ENCODE data around the gene MRGPRF. TPM values are rescaled to one million over a fixed set of nuclear protein-coding genes. Genes with fewer than 3 reads are reported as not detected.

MRGPRF gene
- polyA plus RNA-seq, 1 of the 3 experiments (the other 2 are of a cell fraction): 0.18 TPM

DNA sequence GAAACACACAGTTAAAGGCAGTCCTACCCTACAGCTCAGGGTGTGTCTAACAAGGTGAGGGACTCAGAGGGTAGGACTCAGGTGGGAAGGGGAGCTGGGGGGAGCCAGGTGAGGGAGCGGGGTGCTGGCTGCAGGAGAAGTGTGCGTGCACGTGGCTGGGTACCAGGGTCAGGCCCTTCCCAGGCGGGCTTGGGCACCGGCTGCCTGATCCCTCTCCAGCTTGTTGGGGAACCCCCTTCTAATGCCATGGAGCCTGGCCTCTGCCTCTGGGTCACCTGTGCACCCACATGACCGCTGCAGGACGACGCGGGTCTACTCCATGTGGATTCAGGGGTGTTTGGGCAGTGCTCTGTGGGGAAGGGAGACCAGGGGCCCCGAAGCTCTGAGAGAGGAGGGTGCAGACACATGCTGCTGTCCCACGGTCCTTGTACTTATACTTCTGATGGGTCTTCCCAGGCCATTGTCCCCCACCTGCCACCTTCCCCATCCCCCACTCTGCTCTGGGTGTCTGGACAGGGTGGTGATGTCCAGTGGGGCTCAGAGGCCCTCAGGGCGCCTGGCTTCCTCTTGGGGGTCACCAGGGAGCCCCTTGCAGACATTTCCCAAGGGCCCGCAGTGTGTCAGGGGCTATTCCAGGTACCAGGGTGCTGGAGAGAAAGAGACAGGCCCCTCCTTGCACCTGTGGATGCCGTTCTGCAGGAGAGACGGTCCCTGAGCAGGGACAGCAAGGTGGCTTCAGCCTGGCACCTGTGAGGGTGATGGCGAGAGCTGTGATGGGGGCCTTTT, 21.9 kb downstream of the MRGPRF start:
- no peak for TF ChIP-seq YY1 (IDR thresholded peaks at IDR 0.05; ENCODE audit: low read depth)
- TF ChIP-seq TAF1 (IDR thresholded peaks at IDR 0.05; ENCODE audit: borderline replicate concordance, low read depth, low read length): no peak
- no peak for TF ChIP-seq ELF1 (IDR thresholded peaks at IDR 0.05)
- no peak for TF ChIP-seq RAD21 (IDR thresholded peaks at IDR 0.05; ENCODE audit: low read length)
- TF ChIP-seq, protein P1, sequence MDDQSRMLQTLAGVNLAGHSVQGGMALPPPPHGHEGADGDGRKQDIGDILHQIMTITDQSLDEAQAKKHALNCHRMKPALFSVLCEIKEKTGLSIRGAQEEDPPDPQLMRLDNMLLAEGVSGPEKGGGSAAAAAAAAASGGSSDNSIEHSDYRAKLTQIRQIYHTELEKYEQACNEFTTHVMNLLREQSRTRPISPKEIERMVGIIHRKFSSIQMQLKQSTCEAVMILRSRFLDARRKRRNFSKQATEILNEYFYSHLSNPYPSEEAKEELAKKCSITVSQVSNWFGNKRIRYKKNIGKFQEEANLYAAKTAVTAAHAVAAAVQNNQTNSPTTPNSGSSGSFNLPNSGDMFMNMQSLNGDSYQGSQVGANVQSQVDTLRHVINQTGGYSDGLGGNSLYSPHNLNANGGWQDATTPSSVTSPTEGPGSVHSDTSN (IDR thresholded peaks at IDR 0.05): no peak
- TF ChIP-seq NFIC (IDR thresholded peaks at IDR 0.05; ENCODE audit: borderline replicate concordance): no peak
- no peak for TF ChIP-seq MXI1 (IDR thresholded peaks at IDR 0.05; ENCODE audit: low read depth, low read length)
- no peak for TF ChIP-seq NRF1 (IDR thresholded peaks at IDR 0.05; ENCODE audit: low read depth, low read length)
- Histone ChIP-seq H3K4me3 (ENCODE audit: low read depth in 2 of 2, low read length in 1 of 2) (no peak overlapping the region), H3K27ac (ENCODE audit: low read depth in 2 of 2, low read length in 1 of 2) (no peak overlapping the region), H3K9me2 (no peaks in the 10 kb centered on the region), H3K36me3 (replicated peaks in 1 of 2; ENCODE audit: control insufficient read depth in 1 of 2, insufficient read depth in 2 of 2, low read length in 1 of 2) (no peaks in the 10 kb centered on the region), H3K4me1 (ENCODE audit: control insufficient read depth in 1 of 2, insufficient read depth in 2 of 2, low read depth in 1 of 2, low read length in 1 of 2) (peaks cover 0 to 4% of the 10 kb centered on the region in 2 experiments; a peak in 1 of 4 replicates), H3K27me3 (ENCODE audit: insufficient read depth) (no peaks in the 10 kb centered on the region), H4K20me1 (ENCODE audit: insufficient read depth) (no peaks in the 10 kb centered on the region), H3K9ac (no peak overlapping the region), H3F3A (replicated peaks; ENCODE audit: insufficient read depth) (no peaks in the 10 kb centered on the region), H3K79me2 (ENCODE audit: insufficient read depth) (no peaks in the 10 kb centered on the region), H2AFZ (ENCODE audit: low read depth) (no peak overlapping the region), H3K4me2 (no peak overlapping the region), H3K9me3 (no peaks in the 10 kb centered on the region)
- POLR2A ChIA-PET: no interaction called here
- 80% methylated on average over 9 of the region's 16 CpGs for WGBS (ENCODE audit: low lambda C conversion rate)
- no peak for DNase-seq
- CTCF ChIA-PET: interaction anchor here (1.6 to 3.3 kb wide), 2 partner anchors 10 to 53 kb away, joined by 3 to 13 read pairs; no protein-coding TSS in a partner anchor

DNA sequence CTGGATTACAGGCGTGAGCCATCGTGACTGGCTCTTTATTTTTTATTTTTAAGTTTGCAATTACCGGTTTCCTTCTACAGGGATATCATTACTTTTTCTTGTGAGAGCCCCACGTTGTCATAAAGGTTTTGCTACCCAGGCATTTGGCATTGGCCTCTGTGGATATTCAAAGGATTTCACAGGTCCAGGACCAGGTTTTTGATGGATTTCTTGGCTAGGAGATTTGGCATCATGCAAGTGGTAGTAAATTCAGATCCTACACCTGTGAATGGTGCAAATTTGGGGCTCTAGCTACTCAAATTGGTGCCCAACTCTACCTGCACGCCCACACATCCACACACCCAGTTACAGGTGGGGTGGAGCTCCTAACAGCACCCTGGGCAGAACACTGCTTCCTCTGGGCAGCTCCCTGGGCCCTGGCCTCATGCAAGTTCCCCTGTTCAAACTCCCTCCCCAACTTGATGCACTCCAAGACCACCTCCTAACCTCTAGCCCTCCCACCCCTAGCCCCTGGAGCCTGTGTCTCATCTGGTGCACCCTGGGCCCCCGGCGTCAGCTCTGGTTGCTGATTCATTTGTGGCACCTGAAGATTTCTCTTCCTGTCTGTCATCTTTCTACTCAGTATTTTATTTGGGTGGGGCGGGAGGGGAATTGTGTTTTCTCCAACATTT, 23.0 kb downstream of the MRGPRF start:
- Histone ChIP-seq H3F3A (replicated peaks; ENCODE audit: insufficient read depth) (no peaks in the 10 kb centered on the region), H3K9ac (no peak overlapping the region), H3K27me3 (ENCODE audit: insufficient read depth) (no peaks in the 10 kb centered on the region), H3K27ac (ENCODE audit: low read depth in 2 of 2, low read length in 1 of 2) (no peak overlapping the region), H3K36me3 (replicated peaks in 1 of 2; ENCODE audit: control insufficient read depth in 1 of 2, insufficient read depth in 2 of 2, low read length in 1 of 2) (no peaks in the 10 kb centered on the region), H3K79me2 (ENCODE audit: insufficient read depth) (no peaks in the 10 kb centered on the region), H4K20me1 (ENCODE audit: insufficient read depth) (no peaks in the 10 kb centered on the region), H3K9me2 (no peaks in the 10 kb centered on the region), H3K4me1 (ENCODE audit: control insufficient read depth in 1 of 2, insufficient read depth in 2 of 2, low read depth in 1 of 2, low read length in 1 of 2) (peaks cover 0 to 4% of the 10 kb centered on the region in 2 experiments; a peak in 1 of 4 replicates), H3K4me2 (no peak overlapping the region), H3K4me3 (ENCODE audit: low read depth in 2 of 2, low read length in 1 of 2) (no peak overlapping the region), H3K9me3 (no peaks in the 10 kb centered on the region), H2AFZ (ENCODE audit: low read depth) (no peak overlapping the region)
- CTCF ChIA-PET: interaction anchor here (3.3 kb wide), 1 partner anchor 11 kb away, joined by 13 read pairs; no protein-coding TSS in a partner anchor
- POLR2A ChIA-PET: no interaction called here
- WGBS (ENCODE audit: low lambda C conversion rate): 78% methylated on average over 7 of the region's 8 CpGs
- no peak for DNase-seq
- TF ChIP-seq, protein P2, sequence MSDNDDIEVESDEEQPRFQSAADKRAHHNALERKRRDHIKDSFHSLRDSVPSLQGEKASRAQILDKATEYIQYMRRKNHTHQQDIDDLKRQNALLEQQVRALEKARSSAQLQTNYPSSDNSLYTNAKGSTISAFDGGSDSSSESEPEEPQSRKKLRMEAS (IDR thresholded peaks at IDR 0.05; ENCODE audit: low read depth): no peak
- TF ChIP-seq MEF2A (IDR thresholded peaks at IDR 0.05; ENCODE audit: borderline replicate concordance, low read depth) (no peak), CHD2 (IDR thresholded peaks at IDR 0.05; ENCODE audit: low read length, partially characterized antibody) (no peak)

Measured in SK-N-SH (cell line).